ENCODE measurements around the gene TGFB2.

Gene TGFB2

GRCh38 chr1:218435528-218435927 lies 90.4 kb downstream of the TGFB2 start:
- Mint-ChIP-seq H3K4me1 (no peaks in the 10 kb centered on the region), H3K36me3 (no peaks in the 10 kb centered on the region), H3K4me3 (no peak overlapping the region), H3K9me3 (no peaks in the 10 kb centered on the region), H3K27ac (no peak overlapping the region)
- ATAC-seq = no peak
- DNase-seq (ENCODE audit: low spot score in 2 of 2) = no peak

- Mint-ChIP-seq H3K4me1 (no peaks in the 10 kb centered on the region), H3K27ac (no peak overlapping the region), H3K36me3 (no peaks in the 10 kb centered on the region), H3K9me3 (no peaks in the 10 kb centered on the region), H3K4me3 (no peak overlapping the region)
- DNase-seq (ENCODE audit: low spot score in 2 of 2) (no peak), ATAC-seq (no peak)
Observed at GRCh38 chr1:218436346-218436745, 91.2 kb downstream of the TGFB2 start.

- Mint-ChIP-seq H3K36me3 (no peaks in the 10 kb centered on the region), H3K4me3 (no peak overlapping the region), H3K9me3 (no peaks in the 10 kb centered on the region), H3K4me1 (no peaks in the 10 kb centered on the region), H3K27ac (no peak overlapping the region)
- ATAC-seq (no peak), DNase-seq (ENCODE audit: low spot score in 2 of 2) (no peak)
Observed at GRCh38 chr1:218436997-218437396, 91.9 kb downstream of the TGFB2 start.

GRCh38 chr1:218439541-218440295 lies 94.6 kb downstream of the TGFB2 start:
- Mint-ChIP-seq H3K4me3 (no peak overlapping the region), H3K4me1 (no peaks in the 10 kb centered on the region), H3K36me3 (no peaks in the 10 kb centered on the region), H3K9me3 (no peaks in the 10 kb centered on the region), H3K27ac (no peak overlapping the region)
- no peak for ATAC-seq
- no peak for DNase-seq (ENCODE audit: low spot score in 2 of 2)

- no peak overlapping the region for H3K4me3 Mint-ChIP-seq
- ATAC-seq (no peak), DNase-seq (ENCODE audit: low spot score in 2 of 2) (no peak)
- H3K27ac Mint-ChIP-seq = no peak overlapping the region
- H3K36me3 Mint-ChIP-seq = no peaks in the 10 kb centered on the region
- H3K4me1 Mint-ChIP-seq = no peaks in the 10 kb centered on the region
- no peaks in the 10 kb centered on the region for H3K9me3 Mint-ChIP-seq
Observed at GRCh38 chr1:218443255-218443654, 98.1 kb downstream of the TGFB2 start.

- no peak overlapping the region for H3K27ac Mint-ChIP-seq
- ATAC-seq (no peak), DNase-seq (ENCODE audit: low spot score in 2 of 2) (no peak)
- H3K4me1 Mint-ChIP-seq = no peaks in the 10 kb centered on the region
- no peak overlapping the region for H3K4me3 Mint-ChIP-seq
- H3K36me3 Mint-ChIP-seq = no peaks in the 10 kb centered on the region
- no peaks in the 10 kb centered on the region for H3K9me3 Mint-ChIP-seq
Observed at GRCh38 chr1:218444173-218444572, 99.0 kb downstream of the TGFB2 start.

- Mint-ChIP-seq H3K27ac (no peak overlapping the region), H3K9me3 (no peaks in the 10 kb centered on the region), H3K36me3 (no peaks in the 10 kb centered on the region), H3K4me3 (no peak overlapping the region), H3K4me1 (no peaks in the 10 kb centered on the region)
- DNase-seq (ENCODE audit: low spot score in 2 of 2) (no peak), ATAC-seq (no peak)
Observed at GRCh38 chr1:218444588-218444987, 99.5 kb downstream of the TGFB2 start.

GRCh38 chr1:218447010-218447689 lies 102.0 kb downstream of the TGFB2 start:
- no peaks in the 10 kb centered on the region for H3K4me1 Mint-ChIP-seq
- no peak overlapping the region for H3K4me3 Mint-ChIP-seq
- ATAC-seq (no peak), DNase-seq (ENCODE audit: low spot score in 2 of 2) (no peak)
- H3K36me3 Mint-ChIP-seq = no peaks in the 10 kb centered on the region
- H3K27ac Mint-ChIP-seq = no peak overlapping the region
- H3K9me3 Mint-ChIP-seq = no peaks in the 10 kb centered on the region

GRCh38 chr1:218451415-218451814 lies 106.3 kb downstream of the TGFB2 start:
- Mint-ChIP-seq H3K9me3 (no peaks in the 10 kb centered on the region), H3K36me3 (no peaks in the 10 kb centered on the region), H3K4me1 (no peaks in the 10 kb centered on the region), H3K27ac (no peak overlapping the region), H3K4me3 (no peak overlapping the region)
- DNase-seq (ENCODE audit: low spot score in 2 of 2) (no peak), ATAC-seq (no peak)

GRCh38 chr1:218454700-218455282 lies 109.7 kb downstream of the TGFB2 start:
- no peaks in the 10 kb centered on the region for H3K36me3 Mint-ChIP-seq
- no peak for DNase-seq (ENCODE audit: low spot score in 2 of 2)
- H3K9me3 Mint-ChIP-seq = no peaks in the 10 kb centered on the region
- H3K4me1 Mint-ChIP-seq = no peaks in the 10 kb centered on the region
- H3K4me3 Mint-ChIP-seq = no peak overlapping the region
- no peak overlapping the region for H3K27ac Mint-ChIP-seq
- ATAC-seq = no peak

GRCh38 chr1:218456444-218456843 lies 111.3 kb downstream of the TGFB2 start:
- Mint-ChIP-seq H3K36me3 (no peaks in the 10 kb centered on the region), H3K9me3 (no peaks in the 10 kb centered on the region), H3K27ac (no peak overlapping the region), H3K4me1 (no peaks in the 10 kb centered on the region), H3K4me3 (no peak overlapping the region)
- DNase-seq (ENCODE audit: low spot score in 2 of 2) (no peak), ATAC-seq (no peak)

GRCh38 chr1:218459450-218459849 lies 114.3 kb downstream of the TGFB2 start:
- Mint-ChIP-seq H3K4me3 (no peak overlapping the region), H3K27ac (no peak overlapping the region), H3K9me3 (no peaks in the 10 kb centered on the region), H3K36me3 (no peaks in the 10 kb centered on the region), H3K4me1 (no peaks in the 10 kb centered on the region)
- DNase-seq (ENCODE audit: low spot score in 2 of 2) (no peak), ATAC-seq (no peak)

GRCh38 chr1:218459878-218460711 lies 115.0 kb downstream of the TGFB2 start:
- H3K36me3 Mint-ChIP-seq = no peaks in the 10 kb centered on the region
- H3K4me3 Mint-ChIP-seq = no peak overlapping the region
- no peaks in the 10 kb centered on the region for H3K9me3 Mint-ChIP-seq
- ATAC-seq = no peak
- no peak overlapping the region for H3K27ac Mint-ChIP-seq
- no peak for DNase-seq (ENCODE audit: low spot score in 2 of 2)
- no peaks in the 10 kb centered on the region for H3K4me1 Mint-ChIP-seq

GRCh38 chr1:218461351-218461750 lies 116.2 kb downstream of the TGFB2 start:
- Mint-ChIP-seq H3K9me3 (no peaks in the 10 kb centered on the region), H3K36me3 (no peaks in the 10 kb centered on the region), H3K27ac (no peak overlapping the region), H3K4me3 (no peak overlapping the region), H3K4me1 (no peaks in the 10 kb centered on the region)
- DNase-seq (ENCODE audit: low spot score in 2 of 2) (no peak), ATAC-seq (no peak)

- DNase-seq (ENCODE audit: low spot score in 2 of 2) (no peak), ATAC-seq (no peak)
- Mint-ChIP-seq H3K4me3 (no peak overlapping the region), H3K4me1 (no peaks in the 10 kb centered on the region), H3K36me3 (no peaks in the 10 kb centered on the region), H3K27ac (no peak overlapping the region), H3K9me3 (no peaks in the 10 kb centered on the region)
Observed at GRCh38 chr1:218462116-218462515, 117.0 kb downstream of the TGFB2 start.

Measured in stimulated activated effector memory CD8-positive, alpha-beta T cell treated with anti-CD3 and anti-CD28 coated beads, Interleukin-12 subunit alpha, Interleukin-12 subunit beta, amount 100 ng/mL, for 72 hours (primary cell).